K562 (cell line): ENCODE measurements around the gene RHOF. TPM values are rescaled to one million over a fixed set of nuclear protein-coding genes. Genes with fewer than 3 reads are reported as not detected.

Experiments
- ADNP ChIP-seq: fragments of 200-800 bp; sonication (Bioruptor generic); IDR thresholded peaks from 2 replicates; pipeline ENCODE4 v1.6.1; 2016; ENCODE audit warnings: missing genetic modification characterization, missing compliant biosample characterization
- BCLAF1 ChIP-seq, 2 experiments: fragments of 450-650 bp in 1 of 2; IDR thresholded peaks; 2 replicates each; pipeline ENCODE4 v1.6.1; 2011 to 2017; ENCODE audit warnings: low read depth in 2 of 2, antibody characterized with exemption in 1 of 2, borderline replicate concordance in 1 of 2, low read length in 1 of 2, mild to moderate bottlenecking in 1 of 2, mixed read lengths in 1 of 2; ENCODE audit not compliant: control insufficient read depth in 1 of 2
- BCOR ChIP-seq: fragments of 450-650 bp; IDR thresholded peaks from 2 replicates; pipeline ENCODE4 v1.6.1; 2016
- CEBPG ChIP-seq, 3 experiments: fragments of 200-800 bp in 1 of 3; sonication (Bioruptor generic) in 1 of 3; sonication (generic) in 1 of 3; formaldehyde crosslinking in 1 of 3; IDR thresholded peaks in 2 of 3; conservative IDR thresholded peaks in 1 of 3; 2 replicates each; pipeline versions ENCODE4 v1.6.1 to v1.8.0; 2016 to 2022; ENCODE audit warnings: missing compliant biosample characterization in 2 of 3, missing genetic modification characterization in 2 of 3, mild to moderate bottlenecking in 1 of 3, missing genetic modification reagents in 1 of 3
- DMBX1 ChIP-seq: fragments of 250-450 bp; sonication (Bioruptor Pico); IDR thresholded peaks from 2 replicates; pipeline ENCODE4 v1.8.0; 2022; ENCODE audit warnings: inconsistent platforms, mild to moderate bottlenecking, moderate library complexity, borderline replicate concordance
- NBN ChIP-seq: fragments of 450-650 bp; IDR thresholded peaks from 2 replicates; pipeline ENCODE4 v1.6.1; 2016; ENCODE audit warnings: low read depth, mild to moderate bottlenecking
- TCF15 ChIP-seq: fragments of 250-450 bp; sonication (Bioruptor Pico); IDR thresholded peaks from 2 replicates; pipeline ENCODE4 v1.8.0; 2022; ENCODE audit warnings: moderate library complexity, mild to moderate bottlenecking, inconsistent platforms
- TCF3 ChIP-seq: sonication (generic); formaldehyde crosslinking; IDR thresholded peaks from 2 replicates; pipeline ENCODE4 v1.4.0; 2020; ENCODE audit warnings: mild to moderate bottlenecking, missing genetic modification reagents
- UBTF ChIP-seq, 2 experiments: IDR thresholded peaks; 2 replicates each; pipeline ENCODE4 v1.6.1; 2012; ENCODE audit warnings: improper control_type of control experiment in 2 of 2, low read depth in 2 of 2, low read length in 2 of 2, borderline replicate concordance in 1 of 2
- ZNF318 ChIP-seq, 2 experiments: fragments of 450-650 bp; IDR thresholded peaks; 2 replicates each; pipeline ENCODE4 v1.6.1; 2016; ENCODE audit warnings: mild to moderate bottlenecking in 2 of 2, borderline replicate concordance in 1 of 2, low read depth in 1 of 2, moderate library complexity in 1 of 2
- polyA plus RNA-seq, 8 experiments: library from polyadenylated mRNA; depleted of rRNA in 4 of 8; stranded (reverse) in 5 of 8; unstranded in 3 of 8; fragments of >200 nt; fragmentation: Nextera tagmentation in 2 of 8; fragmentation: Illumina TruSeq in 1 of 8; extraction: Ambion mirVana in 2 of 8; extraction: Trizol in 1 of 8; gene quantifications; 2 replicates each; pipeline versions ENCODE4 v1.2.1 to v1.2.3, GENCODE V29; 2011 to 2014; ENCODE audit warnings: inconsistent platforms in 1 of 8, missing spikeins in 1 of 8
- total RNA-seq, 7 experiments: library from RNA; depleted of rRNA in 6 of 7; stranded (reverse); fragments of >200 nt in 6 of 7; fragmentation: Illumina TruSeq in 2 of 7; extraction: Trizol in 2 of 7; gene quantifications; 2 replicates each; pipeline versions ENCODE4 v1.2.1 to v1.2.3, GENCODE V29; 2011 to 2021; ENCODE audit warnings: low replicate concordance in 1 of 7

The RHOF gene
- total and polyA plus RNA-seq, 9 of the 15 experiments (the other 6 are each of a cell fraction or from before 2014, with no cell fraction given) = 0.13 to 10.1 (median 4.0) TPM

DNA sequence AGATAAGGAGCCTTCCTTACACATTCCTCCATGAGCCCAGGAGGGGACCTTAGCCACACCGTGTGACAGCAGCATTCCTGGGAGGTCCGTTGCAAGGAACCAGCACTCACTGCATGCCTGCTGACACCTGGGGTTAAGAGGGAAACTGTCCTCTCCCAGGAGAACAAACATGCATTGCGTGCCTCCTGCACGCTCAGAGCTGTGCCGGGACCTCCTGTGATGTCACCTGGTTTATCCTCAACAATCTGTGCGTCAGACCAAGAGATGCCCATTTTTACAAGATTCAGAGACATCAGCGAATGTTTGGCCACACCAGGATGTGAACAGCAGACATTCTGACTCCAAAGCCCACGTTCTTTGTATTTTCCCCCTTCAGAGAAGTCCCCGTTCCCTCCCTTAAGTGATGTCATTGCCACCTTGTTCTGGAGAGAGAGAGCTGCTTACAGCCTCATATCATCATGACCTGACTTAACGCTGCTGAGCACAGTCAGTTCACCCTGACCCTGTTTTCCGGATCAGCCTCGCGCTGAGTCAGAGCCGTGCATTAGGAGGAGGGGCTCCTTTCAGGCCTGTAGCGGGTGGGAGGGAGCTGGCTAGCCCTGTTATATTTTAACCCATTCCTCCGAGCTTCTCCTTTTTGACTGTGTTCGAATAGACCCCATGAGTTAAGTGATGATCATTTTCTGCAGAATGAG is 44.8 kb downstream of the RHOF start (continued):
- TF ChIP-seq UBTF (IDR thresholded peaks at IDR 0.05; ENCODE audit: borderline replicate concordance in 1 of 2, low read depth in 2 of 2, low read length in 2 of 2) (0 out of 4 replicates have a peak, but pooled peaks of 1 of the 2 experiments have one; percentile 39), TCF15 (no peak), ADNP (tag) (no peak), DMBX1 (CRISPR knock-in tag) (peak; percentile 37; the same call in 1 of the 2 replicates), ZNF318 (IDR thresholded peaks at IDR 0.05; ENCODE audit: borderline replicate concordance in 1 of 2, low read depth in 1 of 2) (peak in 1 of 2 experiments; percentile 83; a peak in 2 of 4 replicates), BCLAF1 (IDR thresholded peaks at IDR 0.05; ENCODE audit: borderline replicate concordance in 1 of 2, control insufficient read depth in 1 of 2, low read depth in 2 of 2, low read length in 1 of 2) (peak in 1 of 2 experiments; percentile 36; a peak in 1 of 4 replicates), BCOR (peak; percentile 58; the same call in 1 of the 2 replicates), TCF3 (CRISPR knock-in tag) (peak; percentile 8; the same call in 1 of the 2 replicates), NBN (peak; percentile 92), CEBPG (CRISPR knock-in tag; IDR thresholded peaks at IDR 0.05) (peak; percentile 86), CEBPG (tag; conservative IDR thresholded peaks at IDR 0.05 in 1 of 2, IDR thresholded peaks at IDR 0.05 in 1 of 2) (no peak; a peak in 1 of 4 replicates)
